ENCODE measurements around the gene C2orf15. TPM values are rescaled to one million over a fixed set of nuclear protein-coding genes. Genes with fewer than 3 reads are reported as not detected.

C2orf15 gene
- total and polyA plus RNA-seq, 2 of the 4 experiments (the other 2 are of a cell fraction): under 0.01 TPM; not detected in 1

DNA sequence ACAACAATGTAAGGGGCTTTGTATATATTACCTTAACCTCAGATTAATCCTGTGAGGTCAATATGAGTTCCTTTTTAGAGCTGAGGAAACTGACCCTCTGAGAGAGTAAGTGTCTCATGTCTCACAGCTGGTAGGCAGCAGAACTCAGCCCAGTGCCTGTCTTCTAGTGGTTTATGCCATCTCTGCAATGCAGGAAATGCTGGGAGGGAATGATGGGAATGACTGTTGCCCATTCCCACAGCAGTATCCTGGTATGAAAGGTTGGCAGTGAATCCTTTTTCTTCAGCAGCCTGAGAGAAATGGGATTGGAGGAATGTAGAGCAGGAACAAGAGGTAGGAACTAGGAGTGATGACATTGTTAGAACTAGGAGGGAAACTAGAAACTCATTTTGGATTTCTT lies 45.5 kb downstream of the C2orf15 start:
- Histone ChIP-seq H2AFZ (replicated peaks; ENCODE audit: low read length, poor library complexity) (no peak overlapping the region), H2BK20ac (ENCODE audit: low read depth, low read length) (no peak overlapping the region), H2AK9ac (replicated peaks; ENCODE audit: low read depth, low read length, poor library complexity) (no peak overlapping the region), H3K79me1 (ENCODE audit: low read depth in 1 of 2, low read length in 2 of 2) (peaks cover 12 to 24% of the 10 kb centered on the region in 2 experiments; a peak in 3 of 4 replicates), H3K27me3 (ENCODE audit: control insufficient read depth, insufficient read depth, low read length) (no peaks in the 10 kb centered on the region), H3K18ac (ENCODE audit: low read depth, low read length) (no peak overlapping the region), H3K4ac (ENCODE audit: low read depth, low read length) (no peak overlapping the region), H2BK15ac (ENCODE audit: low read depth, low read length) (no peak overlapping the region), H2AK5ac (ENCODE audit: low read depth, low read length) (no peak overlapping the region), H3K14ac (replicated peaks; ENCODE audit: low read depth, low read length) (no peak overlapping the region), H2BK5ac (ENCODE audit: low read depth, low read length, poor library complexity, severe bottlenecking) (no peak overlapping the region), H3K36me3 (ENCODE audit: control insufficient read depth, insufficient read depth, low read length) (peaks cover 11% of the 10 kb centered on the region), H3K27ac (ENCODE audit: insufficient read depth, low read length) (no peak overlapping the region), H3K4me2 (ENCODE audit: low read depth, low read length) (no peak overlapping the region), H3K23ac (ENCODE audit: low read depth, low read length) (no peak overlapping the region), H2BK120ac (ENCODE audit: low read depth, low read length) (no peak overlapping the region), H4K5ac (ENCODE audit: low read depth, low read length) (no peak overlapping the region), H3K4me3 (ENCODE audit: insufficient read depth, low read depth, low read length) (no peak overlapping the region), H3K56ac (ENCODE audit: extremely low read depth, insufficient read depth, low read length) (no peak overlapping the region), H4K20me1 (ENCODE audit: insufficient read depth, low read length) (no peaks in the 10 kb centered on the region), H4K8ac (ENCODE audit: low read depth in 2 of 2, low read length in 2 of 2) (no peak overlapping the region), H4K91ac (ENCODE audit: insufficient read depth, low read depth, low read length) (no peak overlapping the region), H3K9me1 (ENCODE audit: insufficient read depth, low read length) (no peaks in the 10 kb centered on the region; the same call in 1 of the 2 replicates), H3K9me3 (ENCODE audit: control insufficient read depth, insufficient read depth, low read length) (no peaks in the 10 kb centered on the region), H3K9ac (ENCODE audit: low read depth, low read length) (no peak overlapping the region), H3K4me1 (ENCODE audit: control insufficient read depth, insufficient read depth, low read length) (no peaks in the 10 kb centered on the region)
- TF ChIP-seq, protein P1, sequence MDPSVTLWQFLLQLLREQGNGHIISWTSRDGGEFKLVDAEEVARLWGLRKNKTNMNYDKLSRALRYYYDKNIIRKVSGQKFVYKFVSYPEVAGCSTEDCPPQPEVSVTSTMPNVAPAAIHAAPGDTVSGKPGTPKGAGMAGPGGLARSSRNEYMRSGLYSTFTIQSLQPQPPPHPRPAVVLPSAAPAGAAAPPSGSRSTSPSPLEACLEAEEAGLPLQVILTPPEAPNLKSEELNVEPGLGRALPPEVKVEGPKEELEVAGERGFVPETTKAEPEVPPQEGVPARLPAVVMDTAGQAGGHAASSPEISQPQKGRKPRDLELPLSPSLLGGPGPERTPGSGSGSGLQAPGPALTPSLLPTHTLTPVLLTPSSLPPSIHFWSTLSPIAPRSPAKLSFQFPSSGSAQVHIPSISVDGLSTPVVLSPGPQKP (IDR thresholded peaks at IDR 0.05; ENCODE audit: borderline replicate concordance, low read depth, low read length): no peak
- TF ChIP-seq CEBPB (IDR thresholded peaks at IDR 0.05; ENCODE audit: low read depth, low read length) (no peak), RFX5 (IDR thresholded peaks at IDR 0.05; ENCODE audit: low read depth, low read length) (no peak), MAZ (IDR thresholded peaks at IDR 0.05; ENCODE audit: borderline replicate concordance, low read depth, low read length) (no peak), CHD1 (IDR thresholded peaks at IDR 0.05; ENCODE audit: low read depth, low read length) (no peak), RAD21 (IDR thresholded peaks at IDR 0.05; ENCODE audit: low read length) (no peak), FOS (IDR thresholded peaks at IDR 0.05; ENCODE audit: low read depth, low read length) (no peak), SMC3 (IDR thresholded peaks at IDR 0.05; ENCODE audit: low read depth, low read length) (no peak), MXI1 (IDR thresholded peaks at IDR 0.05; ENCODE audit: borderline replicate concordance, low read depth, low read length) (no peak), NFE2L2 (IDR thresholded peaks at IDR 0.05; ENCODE audit: low read depth, low read length) (no peak), BHLHE40 (IDR thresholded peaks at IDR 0.05; ENCODE audit: low read depth, low read length) (no peak), RCOR1 (IDR thresholded peaks at IDR 0.05; ENCODE audit: insufficient replicate concordance, low read length) (no peak), MAFK (IDR thresholded peaks at IDR 0.05; ENCODE audit: low read depth, low read length) (no peak), POLR2A (IDR thresholded peaks at IDR 0.05; ENCODE audit: low read depth, low read length) (no peak)
- TF ChIP-seq, protein P2, sequence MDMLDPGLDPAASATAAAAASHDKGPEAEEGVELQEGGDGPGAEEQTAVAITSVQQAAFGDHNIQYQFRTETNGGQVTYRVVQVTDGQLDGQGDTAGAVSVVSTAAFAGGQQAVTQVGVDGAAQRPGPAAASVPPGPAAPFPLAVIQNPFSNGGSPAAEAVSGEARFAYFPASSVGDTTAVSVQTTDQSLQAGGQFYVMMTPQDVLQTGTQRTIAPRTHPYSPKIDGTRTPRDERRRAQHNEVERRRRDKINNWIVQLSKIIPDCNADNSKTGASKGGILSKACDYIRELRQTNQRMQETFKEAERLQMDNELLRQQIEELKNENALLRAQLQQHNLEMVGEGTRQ (IDR thresholded peaks at IDR 0.05; ENCODE audit: low read depth, low read length): no peak
- TF ChIP-seq, protein P3, sequence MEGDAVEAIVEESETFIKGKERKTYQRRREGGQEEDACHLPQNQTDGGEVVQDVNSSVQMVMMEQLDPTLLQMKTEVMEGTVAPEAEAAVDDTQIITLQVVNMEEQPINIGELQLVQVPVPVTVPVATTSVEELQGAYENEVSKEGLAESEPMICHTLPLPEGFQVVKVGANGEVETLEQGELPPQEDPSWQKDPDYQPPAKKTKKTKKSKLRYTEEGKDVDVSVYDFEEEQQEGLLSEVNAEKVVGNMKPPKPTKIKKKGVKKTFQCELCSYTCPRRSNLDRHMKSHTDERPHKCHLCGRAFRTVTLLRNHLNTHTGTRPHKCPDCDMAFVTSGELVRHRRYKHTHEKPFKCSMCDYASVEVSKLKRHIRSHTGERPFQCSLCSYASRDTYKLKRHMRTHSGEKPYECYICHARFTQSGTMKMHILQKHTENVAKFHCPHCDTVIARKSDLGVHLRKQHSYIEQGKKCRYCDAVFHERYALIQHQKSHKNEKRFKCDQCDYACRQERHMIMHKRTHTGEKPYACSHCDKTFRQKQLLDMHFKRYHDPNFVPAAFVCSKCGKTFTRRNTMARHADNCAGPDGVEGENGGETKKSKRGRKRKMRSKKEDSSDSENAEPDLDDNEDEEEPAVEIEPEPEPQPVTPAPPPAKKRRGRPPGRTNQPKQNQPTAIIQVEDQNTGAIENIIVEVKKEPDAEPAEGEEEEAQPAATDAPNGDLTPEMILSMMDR (conservative IDR thresholded peaks at IDR 0.05; ENCODE audit: low read depth, low read length): no peak
- POLR2A ChIA-PET (ENCODE audit: unreplicated experiment): no interaction called here
- no TSS peak for BruUV-seq (replicated peaks)
- dilution Hi-C loops (cut with HindIII; ENCODE audit: low sequenced_read_pairs, unreplicated experiment): no loop called here
- ATAC-seq (ENCODE audit: low read depth) (no peak), DNase-seq (no peak)
- CTCF ChIA-PET: no interaction called here
- intact Hi-C loops (cut with micrococcal nuclease): no loop called here
- in situ Hi-C loops (cut with MboI; ENCODE audit: low sequenced_read_pairs): loop anchor here (10.0 kb wide), 2 partner anchors 148 to 288 kb away; partner anchors contain the start of genes EIF5B and TXNDC9

Measured in IMR-90 (cell line).